Right forelimb (tissue), 1 donor: ENCODE results near the gene TBC1D22A.

Experiments
- DNase-seq: peaks from one replicate; pipeline ENCODE4 v3.0.0-alpha.2; 2018

The TBC1D22A gene

GRCh38 chr22:47005506-47006408, 243.3 kb downstream of the TBC1D22A start:
- no peak for DNase-seq

DNA sequence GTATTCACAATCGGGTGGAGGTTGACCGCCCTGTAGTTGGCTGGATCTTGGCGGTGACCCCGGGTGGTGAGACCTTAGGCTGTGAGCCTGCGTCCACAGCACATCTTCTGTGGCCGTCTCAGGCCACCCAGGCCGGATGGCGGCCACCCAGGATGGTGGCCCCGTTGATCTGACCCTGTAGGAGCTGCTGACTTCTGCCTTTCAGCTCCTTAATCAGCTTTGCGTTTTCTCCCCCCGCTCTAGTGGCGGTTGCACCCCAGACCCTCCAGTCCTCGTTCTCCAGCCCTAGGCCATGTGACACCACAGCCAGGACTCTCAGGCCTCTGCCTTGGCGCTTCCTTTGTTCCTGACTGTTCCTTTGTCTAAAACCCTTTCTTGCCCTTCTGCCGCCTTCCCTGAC, 244.0 kb downstream of the TBC1D22A start:
- DNase-seq: no peak

DNA sequence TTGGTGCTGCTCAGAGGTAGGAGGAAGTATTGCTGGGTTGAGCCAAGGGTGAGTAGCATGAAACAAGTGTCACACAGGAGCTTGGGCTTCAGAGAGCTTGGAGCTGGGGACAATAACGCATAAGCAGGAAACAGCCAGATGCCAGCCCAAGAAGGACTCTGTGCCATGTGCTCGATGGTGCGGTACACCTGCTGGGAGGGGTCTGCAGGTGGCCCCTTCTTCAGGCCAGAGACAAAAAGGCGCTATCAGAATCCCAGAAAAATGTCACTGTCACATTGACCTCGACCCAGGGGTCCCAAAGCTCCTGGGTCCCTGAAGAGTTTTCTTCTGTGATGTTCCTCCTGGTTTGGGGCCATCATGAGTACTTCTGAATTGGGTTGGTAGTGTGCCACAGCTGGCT, 244.4 kb downstream of the TBC1D22A start:
- DNase-seq: no peak

- DNase-seq: no peak
Measured at GRCh38 chr22:47007496-47007895, 245.0 kb downstream of the TBC1D22A start.

DNA sequence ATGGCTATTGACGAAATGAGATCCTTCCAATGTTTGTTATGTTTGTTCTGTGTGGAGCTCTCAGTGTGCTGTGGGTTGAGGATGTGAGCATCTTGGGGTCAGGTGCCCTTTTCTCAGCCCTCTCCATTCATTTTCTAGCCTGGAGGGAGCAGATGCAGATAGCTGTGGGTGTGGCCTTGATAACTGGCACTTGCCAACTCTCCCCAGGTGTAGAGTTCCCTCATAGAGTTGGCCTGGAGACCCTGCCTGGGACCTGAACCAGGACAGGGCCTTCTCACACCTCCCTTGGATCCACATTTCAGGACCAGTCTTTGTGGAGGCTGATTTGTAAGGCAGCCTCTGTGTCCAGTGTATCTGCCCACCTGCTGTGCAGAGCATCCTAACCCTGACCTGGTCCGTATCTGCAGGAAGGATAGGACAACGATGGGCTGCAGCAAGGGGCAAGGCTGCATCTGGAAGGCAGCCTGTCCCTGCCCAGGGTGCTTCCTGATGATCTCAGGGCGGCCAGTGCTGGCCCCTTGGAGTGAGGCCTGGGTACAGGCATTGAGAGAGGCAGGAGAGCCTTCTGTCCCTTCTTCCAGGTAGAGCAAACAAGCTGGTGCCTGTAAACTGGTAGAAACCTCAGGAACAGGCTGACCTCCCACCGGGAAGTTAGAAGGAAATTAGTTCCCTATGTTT, 245.9 kb downstream of the TBC1D22A start:
- DNase-seq: no peak

- no peak for DNase-seq
Measured at GRCh38 chr22:47009304-47010101, 247.1 kb downstream of the TBC1D22A start.

- DNase-seq: no peak
Measured at GRCh38 chr22:47010211-47010610, 247.8 kb downstream of the TBC1D22A start.

DNA sequence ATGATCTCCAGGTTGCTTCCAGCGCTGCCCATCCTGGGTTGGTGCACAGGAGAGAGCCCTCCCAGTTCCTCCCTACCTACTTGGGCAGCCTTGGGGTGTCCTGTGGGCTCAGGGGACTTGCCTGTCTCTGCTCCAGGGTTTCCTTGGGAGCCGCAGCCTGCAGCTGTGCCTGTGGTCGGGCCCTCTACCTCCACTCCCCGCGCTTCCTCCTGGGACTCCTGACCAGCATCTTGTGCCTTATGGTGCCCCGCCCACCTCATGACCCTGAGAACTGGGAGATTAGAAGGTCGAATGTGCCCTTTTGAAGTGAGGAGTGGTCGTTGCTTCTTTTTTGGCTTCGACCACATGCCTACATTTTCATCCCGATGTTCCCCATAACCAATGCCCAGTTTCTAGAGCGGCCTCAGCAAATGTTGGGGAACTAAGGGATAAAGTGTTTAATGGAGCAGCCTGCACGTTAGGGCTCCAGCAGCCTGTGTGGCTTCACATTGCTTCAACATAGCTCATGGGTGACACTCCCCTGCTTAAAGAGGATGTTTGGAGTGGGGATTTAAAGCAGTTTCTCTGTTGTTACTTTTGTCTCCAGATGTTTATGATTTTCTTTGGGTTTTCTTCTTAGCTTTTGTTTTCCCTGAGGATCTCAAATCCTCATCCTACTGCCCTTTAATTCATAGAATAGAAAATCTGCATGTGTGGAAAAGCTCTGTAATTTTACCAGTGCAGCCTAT, 248.8 kb downstream of the TBC1D22A start:
- no peak for DNase-seq

DNA sequence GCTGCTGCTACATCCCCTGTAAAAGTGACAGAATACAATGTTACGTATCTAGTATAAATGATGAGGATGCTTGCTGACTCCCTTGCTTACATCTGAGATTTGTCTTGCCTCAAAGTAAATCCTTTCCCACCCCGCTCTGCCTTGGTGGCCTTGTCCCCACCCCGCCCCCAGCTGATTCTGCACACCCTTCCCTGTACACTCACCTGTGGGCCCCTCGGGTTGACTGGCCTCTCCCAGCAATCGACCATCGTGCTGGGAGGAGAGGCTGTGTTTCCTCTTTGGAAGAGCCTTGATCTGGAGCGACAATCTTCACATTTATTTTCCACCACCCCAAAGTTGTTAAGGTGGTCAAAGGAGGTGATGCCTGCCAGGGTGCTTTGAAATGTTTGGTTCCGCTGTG, 249.4 kb downstream of the TBC1D22A start:
- DNase-seq: no peak

DNA sequence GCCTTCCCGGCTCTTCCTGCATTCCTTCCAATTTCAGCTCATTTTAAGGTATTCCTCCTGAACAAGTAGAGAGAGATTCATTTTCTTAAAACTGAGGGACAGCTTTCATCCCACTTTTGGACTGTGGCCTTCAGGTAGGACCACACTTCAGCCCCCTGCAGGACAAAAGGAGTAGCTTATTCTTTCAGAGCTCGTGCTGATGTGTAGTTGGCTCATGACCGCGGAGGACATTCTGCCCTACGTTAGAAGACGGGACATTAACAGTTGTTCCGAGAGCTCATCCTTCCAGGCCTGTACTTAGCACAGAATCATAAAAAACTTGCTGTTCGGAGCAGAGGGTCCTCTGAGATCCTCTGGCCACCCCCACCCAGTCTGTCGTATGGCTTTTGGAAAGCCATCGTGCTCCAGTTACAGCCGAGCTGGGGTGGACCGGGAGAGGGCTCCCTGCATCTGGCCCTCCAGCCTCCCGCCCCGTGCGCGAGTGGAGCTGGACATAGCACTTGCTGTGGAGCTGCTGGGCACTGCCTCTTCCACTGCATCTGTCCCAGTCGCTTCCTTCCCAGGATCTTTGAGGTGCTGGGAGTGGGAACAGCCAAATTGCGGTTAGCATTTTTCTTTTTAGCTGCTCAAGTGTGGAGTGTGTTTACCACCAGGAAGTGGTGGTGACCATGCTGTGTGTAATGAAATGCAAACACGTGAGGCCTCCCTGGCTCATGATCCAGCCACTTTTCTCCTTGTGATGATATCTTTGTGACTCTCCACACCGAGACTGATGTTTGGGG, 250.3 kb downstream of the TBC1D22A start:
- no peak for DNase-seq

DNA sequence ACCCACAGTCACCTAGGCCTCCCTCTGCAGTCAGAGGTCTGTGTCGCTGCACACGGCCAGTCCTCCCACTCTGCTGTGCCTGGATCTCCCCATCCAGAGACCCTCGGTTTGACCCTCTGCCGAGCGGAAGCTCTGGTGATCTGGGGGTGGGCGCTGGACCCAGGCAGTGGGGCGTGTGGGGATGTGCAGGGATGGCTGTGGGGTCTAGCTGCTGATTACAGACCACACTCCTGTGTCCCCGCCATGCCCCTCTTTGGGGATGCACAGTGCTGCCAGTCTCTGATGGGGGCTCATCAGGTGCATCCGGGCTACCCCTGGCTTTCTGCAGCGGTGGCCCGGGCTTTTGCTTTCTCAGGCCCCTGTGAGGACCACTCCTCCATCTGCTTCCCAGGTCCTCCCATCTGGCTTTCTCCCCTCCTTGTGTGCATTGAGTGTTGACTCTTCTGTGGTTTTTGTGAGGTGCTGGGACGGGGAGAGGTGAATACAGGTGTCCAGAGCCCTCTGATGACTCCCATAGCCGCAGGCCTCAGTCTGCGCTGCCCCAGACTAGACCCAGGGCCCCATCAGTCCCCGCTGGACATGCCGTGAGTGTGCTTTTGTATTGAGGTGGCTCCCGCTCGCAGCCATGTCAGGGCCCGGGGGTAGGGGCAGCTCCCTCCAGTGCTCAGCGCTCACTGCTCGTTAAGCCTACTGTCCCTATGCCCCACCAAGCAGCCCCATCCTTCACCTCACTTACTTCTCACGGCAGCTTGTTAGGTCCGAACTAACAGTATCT, 251.6 kb downstream of the TBC1D22A start:
- DNase-seq: no peak

DNA sequence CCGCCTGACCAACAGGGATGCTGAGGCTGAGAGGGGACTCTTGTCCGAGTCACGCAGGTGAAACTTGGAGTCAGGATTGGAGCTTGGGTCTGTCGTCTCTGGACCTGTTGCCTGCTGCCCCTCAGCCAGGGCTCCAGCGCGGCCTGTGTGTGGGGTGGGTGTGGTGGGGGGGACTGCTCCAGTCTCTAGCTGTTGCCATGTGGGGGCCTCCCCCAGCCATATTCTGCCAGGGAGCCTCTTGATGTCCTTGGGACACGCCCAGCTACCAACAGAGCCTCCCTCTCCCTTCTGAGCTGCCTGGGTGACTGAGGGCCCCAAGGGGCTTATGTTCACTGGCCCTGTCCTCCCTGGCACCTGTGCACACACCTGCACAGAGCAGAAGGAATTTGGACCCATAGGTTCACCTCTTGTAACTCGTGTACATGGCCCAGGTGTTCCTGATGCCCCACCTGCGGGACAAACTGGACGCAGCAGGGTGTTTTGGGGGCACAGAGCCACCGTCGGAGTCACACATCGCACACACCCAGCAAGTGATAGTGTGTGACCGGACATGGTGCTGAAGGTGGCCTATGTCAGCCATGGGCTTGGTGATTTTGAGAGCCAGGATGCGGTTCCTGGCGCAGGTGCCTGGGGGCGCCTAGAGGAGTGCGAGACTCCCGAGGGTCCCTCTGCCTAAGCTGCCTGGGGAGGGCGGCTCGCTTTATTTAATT, 252.3 kb downstream of the TBC1D22A start:
- no peak for DNase-seq

DNA sequence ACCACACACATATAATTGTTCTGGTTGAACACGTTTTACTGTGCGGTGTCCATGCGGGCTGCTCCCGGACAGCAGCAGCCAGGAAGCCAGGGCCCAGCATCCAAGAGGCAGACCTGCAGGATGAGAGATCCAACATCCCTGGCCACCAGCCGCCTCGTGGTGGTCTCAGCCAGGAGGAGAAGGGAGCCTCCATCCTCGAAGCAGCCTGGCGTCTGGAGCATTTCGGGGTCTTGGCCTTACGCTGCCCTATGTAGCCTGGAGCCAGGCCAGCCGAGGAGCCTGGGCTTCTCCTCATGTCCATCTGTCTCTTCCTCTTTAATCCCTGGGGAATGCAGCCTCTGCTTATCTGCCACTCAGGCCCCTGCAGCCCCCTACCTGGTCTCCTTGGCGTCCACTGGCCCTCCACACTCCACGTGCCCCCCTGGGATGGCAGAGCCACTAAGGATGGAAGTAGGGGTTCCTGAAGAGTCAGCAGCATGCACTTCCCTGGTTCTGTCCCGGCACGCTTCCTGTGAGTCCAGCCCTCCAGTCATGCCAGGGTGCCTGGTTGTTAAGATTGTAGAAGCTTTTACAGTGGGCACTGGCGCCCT, 253.2 kb downstream of the TBC1D22A start:
- DNase-seq: no peak

GRCh38 chr22:47016631-47017030, 254.2 kb downstream of the TBC1D22A start:
- no peak for DNase-seq

DNA sequence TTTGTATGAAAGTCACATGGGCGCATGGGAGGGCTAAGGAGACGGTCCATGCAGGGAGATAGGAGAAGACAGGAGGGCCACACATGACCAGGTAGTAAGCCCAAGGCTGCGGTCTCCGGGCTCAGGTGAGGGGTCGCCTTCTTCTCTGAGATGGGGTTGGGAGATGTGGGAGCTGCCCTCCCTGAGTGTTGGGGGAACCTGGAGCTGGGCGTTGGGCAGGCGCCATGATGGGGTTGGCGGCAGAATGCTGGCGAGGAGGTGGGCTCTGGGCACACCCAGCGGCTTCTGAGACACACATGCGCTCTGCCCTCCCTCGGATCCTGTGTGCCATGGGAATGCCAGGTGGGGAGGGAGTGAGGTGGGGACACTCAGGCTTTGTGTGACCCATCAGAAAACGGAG, 254.8 kb downstream of the TBC1D22A start:
- no peak for DNase-seq

DNA sequence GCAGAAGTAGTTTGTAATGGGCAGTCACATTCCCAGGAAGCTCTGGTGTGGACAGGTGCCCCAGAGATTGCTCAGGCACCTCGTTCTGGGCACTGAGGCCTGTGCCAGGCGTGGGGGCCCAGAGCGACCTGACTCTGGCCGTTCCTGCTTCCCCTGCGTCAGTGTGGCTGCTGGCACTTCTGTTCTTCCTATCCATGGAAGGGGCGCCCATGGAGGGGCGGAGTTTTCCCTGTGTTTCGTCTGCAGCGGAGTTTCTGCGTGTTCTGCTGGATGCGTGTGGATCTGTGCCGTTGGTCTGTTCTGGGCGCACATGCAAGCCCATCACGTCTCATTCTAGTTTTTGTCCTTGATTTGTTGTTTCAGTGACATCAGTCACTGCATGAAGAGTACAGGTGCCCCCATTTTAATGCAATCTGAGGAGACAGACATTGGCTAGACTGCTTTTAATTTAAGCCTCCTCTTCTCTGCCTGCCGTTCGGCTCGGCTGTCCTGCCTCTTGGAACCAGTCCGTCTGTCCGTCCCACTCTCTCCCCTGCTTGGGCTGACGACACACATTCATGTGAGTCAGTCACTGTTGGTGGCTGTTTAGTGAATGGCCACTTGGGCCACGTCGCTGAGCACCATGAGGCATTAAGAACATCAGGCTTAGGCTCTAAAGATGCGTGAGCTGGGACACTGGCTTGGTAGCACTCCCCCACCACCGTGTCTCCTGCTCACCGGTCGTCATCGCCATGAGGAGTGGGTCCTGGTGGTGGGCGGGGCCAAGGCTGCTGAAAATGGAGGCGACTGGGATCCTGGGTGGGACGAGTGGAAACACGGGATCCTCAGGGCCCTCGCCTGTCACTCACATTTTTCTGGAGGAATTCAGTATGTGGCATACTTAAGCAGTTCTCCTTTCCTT, 255.8 kb downstream of the TBC1D22A start:
- no peak for DNase-seq

DNA sequence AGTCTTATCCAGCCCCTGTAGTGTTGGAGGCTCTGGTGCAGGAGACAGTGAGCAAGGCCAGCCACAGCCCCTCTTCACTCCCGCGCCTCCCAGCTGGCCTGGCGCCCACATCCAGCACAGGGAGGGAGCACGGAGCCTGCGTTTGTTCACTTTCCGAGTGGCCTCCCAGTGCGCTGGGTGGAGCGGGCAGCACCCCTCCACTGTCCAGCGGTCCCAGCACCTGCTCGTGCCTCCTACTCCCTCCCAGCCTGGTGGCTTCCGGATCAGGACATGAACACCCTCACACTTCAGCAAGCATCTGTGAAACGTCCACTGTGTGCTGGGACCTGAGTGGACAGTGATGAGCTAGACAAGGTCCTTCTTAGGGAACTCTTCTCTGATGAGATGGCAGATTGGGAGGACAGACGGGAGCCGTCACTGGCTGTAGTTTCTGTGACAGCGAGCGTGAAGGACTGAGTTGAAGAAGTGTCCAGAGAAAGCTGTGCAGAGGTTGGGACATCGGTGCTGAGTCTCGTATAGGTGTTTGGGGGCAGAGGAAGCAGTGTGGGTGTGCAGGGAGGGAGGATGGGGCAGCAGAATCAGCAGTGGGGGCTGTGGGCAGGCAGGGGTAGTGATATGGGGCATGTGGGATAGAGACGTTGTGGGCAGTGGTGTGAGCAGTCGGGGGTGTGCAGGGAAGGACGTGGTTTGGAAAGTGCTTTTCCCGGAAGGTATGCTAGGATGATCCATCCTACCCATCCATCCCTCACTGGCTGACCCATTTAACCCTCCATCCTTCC, 256.8 kb downstream of the TBC1D22A start:
- no peak for DNase-seq

DNA sequence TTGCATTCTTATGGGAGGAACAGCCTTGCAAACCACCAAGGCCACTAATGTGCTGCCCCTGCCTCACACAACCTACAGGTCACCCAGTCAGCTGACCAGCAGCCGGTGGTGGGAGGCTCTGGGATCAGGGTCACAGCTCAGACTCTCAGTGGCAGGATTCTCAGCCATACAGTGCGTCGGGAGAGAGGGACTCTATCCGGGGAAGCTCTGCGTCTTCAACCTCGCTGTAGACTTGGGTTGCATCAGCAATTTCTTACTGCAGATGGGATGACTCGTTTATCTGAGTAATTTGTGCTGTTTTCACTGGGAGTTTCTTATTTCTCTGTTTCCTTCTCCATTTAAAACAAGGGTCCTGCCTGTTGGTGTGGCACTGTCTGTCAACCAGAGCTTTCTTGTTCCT, 257.7 kb downstream of the TBC1D22A start:
- no peak for DNase-seq
